ENCODE results near the gene UBE2M. TPM values are rescaled to one million over a fixed set of nuclear protein-coding genes. Genes with fewer than 3 reads are reported as not detected.

The UBE2M gene
- total RNA-seq, 1 donor from 2014 or later: 33.6 TPM

DNA sequence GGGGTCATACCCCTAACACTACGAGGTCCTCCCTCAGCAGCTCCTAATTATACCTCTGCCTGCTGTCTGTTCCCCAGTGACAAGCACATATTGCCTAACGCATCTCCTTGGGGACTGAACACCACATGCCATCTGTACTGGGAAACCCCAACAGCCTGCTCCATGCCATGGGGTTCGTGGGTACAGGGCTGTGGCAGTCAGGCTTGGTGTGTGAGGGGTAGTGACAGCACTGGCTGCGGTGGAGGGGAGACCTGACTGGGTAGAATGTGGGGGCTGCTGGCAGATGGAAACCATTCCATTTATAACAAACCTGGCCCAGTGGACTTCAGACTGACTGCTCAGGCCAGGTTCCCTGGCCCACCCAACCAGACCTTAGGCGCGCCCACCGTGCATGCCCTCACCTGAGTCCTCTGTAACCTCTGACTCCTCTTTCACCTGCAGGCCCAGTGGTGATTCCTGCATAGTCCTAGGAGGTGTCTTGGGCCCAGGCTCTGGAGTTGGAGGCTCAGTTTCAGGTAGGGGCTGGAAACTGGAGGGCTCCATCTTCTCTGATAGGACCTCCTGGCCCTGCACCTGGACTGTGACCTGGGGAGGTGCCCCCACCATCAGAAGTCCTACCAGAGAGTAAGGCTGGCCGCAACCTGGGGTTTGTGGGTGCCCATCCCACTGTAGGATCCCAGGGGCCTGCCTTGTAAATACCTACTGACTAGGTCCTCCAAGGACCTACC lies 11.7 kb upstream of the UBE2M start:
- no peak overlapping the region for H3K27ac ChIP-seq
- H3K9me3 ChIP-seq: no peaks in the 10 kb centered on the region
- H3K36me3 ChIP-seq: peaks cover 0 to 10% of the 10 kb centered on the region in 2 donors
- no peak for TF ChIP-seq POLR2AphosphoS5 (IDR thresholded peaks at IDR 0.05; ENCODE audit: insufficient read depth in 1 of 2, low read depth in 1 of 2)
- TF ChIP-seq, protein P1, sequence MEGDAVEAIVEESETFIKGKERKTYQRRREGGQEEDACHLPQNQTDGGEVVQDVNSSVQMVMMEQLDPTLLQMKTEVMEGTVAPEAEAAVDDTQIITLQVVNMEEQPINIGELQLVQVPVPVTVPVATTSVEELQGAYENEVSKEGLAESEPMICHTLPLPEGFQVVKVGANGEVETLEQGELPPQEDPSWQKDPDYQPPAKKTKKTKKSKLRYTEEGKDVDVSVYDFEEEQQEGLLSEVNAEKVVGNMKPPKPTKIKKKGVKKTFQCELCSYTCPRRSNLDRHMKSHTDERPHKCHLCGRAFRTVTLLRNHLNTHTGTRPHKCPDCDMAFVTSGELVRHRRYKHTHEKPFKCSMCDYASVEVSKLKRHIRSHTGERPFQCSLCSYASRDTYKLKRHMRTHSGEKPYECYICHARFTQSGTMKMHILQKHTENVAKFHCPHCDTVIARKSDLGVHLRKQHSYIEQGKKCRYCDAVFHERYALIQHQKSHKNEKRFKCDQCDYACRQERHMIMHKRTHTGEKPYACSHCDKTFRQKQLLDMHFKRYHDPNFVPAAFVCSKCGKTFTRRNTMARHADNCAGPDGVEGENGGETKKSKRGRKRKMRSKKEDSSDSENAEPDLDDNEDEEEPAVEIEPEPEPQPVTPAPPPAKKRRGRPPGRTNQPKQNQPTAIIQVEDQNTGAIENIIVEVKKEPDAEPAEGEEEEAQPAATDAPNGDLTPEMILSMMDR (IDR thresholded peaks at IDR 0.05): no peak
- TF ChIP-seq POLR2A (IDR thresholded peaks at IDR 0.05): no peak
- no peaks in the 10 kb centered on the region for H3K27me3 ChIP-seq
- H3K4me1 ChIP-seq: peaks cover 22% of the 10 kb centered on the region
- no peak for DNase-seq (ENCODE audit: extremely low spot score in 2 of 2)
- intact Hi-C loops (cut with DNase I): no loop called here
- no peak overlapping the region for H3K4me3 ChIP-seq

DNA sequence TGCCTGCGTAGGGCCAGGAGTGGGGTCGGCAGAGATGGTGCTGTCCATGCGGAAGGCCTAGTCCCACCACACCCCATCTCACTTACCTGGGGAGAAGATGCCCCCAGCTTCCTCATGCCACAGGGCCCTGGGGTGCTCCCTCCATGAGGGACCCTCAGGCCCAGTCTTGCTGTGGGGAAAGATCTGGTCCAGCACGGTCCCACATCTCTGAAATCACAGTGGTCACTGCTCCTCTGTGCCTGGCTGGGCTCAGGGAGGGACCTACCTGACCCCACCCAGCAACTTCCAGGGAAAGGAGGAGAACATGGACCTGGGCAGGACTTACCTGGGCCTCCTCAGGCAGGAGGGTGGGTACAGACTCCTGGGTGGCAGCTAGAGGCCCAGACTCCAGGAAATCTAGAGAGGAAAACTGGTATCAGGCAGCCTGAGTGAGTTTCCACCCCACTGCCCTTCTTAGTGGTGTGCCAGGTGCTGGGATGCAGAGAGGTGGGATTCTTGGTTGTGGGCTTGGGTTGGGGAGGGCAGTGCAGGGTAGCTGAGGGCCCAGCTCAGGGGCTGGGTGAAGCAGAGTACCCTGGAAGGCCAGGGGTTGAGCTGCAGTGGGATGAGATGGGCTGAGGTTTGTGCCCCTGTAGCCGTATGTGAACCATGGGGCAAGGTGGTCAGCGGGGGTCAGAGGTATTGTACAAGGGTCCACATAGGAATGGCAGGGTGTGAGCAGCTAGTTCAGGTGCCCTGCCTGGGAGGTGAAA lies 11.0 kb upstream of the UBE2M start:
- H3K27me3 ChIP-seq: no peaks in the 10 kb centered on the region
- H3K4me1 ChIP-seq: peaks cover 16% of the 10 kb centered on the region
- TF ChIP-seq, protein P1 (IDR thresholded peaks at IDR 0.05): no peak
- TF ChIP-seq POLR2A (IDR thresholded peaks at IDR 0.05) (no peak), POLR2AphosphoS5 (IDR thresholded peaks at IDR 0.05; ENCODE audit: insufficient read depth in 1 of 2, low read depth in 1 of 2) (no peak)
- intact Hi-C loops (cut with DNase I): no loop called here
- H3K36me3 ChIP-seq: peaks cover 0 to 10% of the 10 kb centered on the region in 2 donors
- H3K9me3 ChIP-seq: no peaks in the 10 kb centered on the region
- no peak overlapping the region for H3K4me3 ChIP-seq
- no peak for DNase-seq (ENCODE audit: extremely low spot score in 2 of 2)
- no peak overlapping the region for H3K27ac ChIP-seq

DNA sequence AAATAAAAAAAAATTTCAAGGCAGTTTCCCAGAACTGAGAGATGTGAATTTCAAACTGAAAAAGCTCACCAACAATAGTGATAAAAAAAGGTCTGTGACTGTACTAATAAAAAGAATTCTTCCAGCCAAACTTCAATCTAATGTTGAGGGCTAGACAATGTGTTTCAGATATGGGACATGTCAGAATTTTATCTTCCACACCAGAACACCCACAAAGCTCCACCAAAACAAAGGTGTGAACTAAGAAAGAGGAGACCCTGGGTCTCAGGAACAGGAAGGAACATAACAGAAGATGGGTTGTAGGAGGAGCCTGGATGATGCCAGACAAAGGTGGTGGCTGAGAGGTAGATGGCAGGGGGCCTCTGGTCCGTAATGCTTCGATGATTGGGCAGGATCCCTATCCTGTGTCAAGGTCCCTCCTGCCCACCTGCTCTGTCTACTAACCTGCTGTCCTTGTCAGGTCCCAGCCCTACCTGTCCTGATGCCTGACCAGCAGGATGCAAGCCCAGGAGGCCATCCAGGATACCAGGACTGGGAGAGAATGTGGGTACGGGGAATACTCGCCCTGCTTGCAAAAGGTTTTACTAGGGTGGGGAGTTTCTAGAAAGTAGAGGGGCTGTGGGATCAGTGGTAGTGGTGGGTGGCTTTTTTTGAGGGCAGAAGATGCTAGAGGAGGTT lies 10.2 kb upstream of the UBE2M start:
- intact Hi-C loops (cut with DNase I): no loop called here
- Histone ChIP-seq H3K9me3 (no peaks in the 10 kb centered on the region), H3K36me3 (peaks cover 0 to 10% of the 10 kb centered on the region in 2 donors), H3K4me3 (no peak overlapping the region), H3K4me1 (peaks cover 10% of the 10 kb centered on the region), H3K27me3 (no peaks in the 10 kb centered on the region), H3K27ac (no peak overlapping the region)
- DNase-seq (ENCODE audit: extremely low spot score in 2 of 2): no peak
- no peak for TF ChIP-seq POLR2AphosphoS5 (IDR thresholded peaks at IDR 0.05; ENCODE audit: insufficient read depth in 1 of 2, low read depth in 1 of 2)
- TF ChIP-seq, protein P1 (IDR thresholded peaks at IDR 0.05): no peak
- no peak for TF ChIP-seq POLR2A (IDR thresholded peaks at IDR 0.05)

DNA sequence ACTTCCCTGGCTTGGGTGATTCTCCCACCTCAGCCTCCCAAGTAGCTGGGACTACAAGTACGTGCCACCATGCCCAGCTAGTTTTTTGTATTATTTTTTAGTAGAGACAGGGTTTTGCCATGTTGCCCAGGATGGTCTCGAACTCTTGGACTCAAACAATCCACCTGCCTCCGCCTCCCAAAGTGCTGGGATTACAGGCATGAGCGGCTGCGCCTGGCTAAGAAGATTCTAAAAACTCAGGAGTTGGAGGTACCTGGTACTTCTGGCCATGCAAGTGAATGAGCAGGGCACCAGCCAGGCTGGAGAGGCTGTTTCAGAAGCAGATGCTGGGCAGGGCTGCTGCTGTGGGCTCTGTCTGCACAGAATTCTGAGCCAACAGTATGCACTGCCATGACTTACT lies 8.6 kb upstream of the UBE2M start:
- H3K4me1 ChIP-seq: peaks cover 20% of the 10 kb centered on the region
- H3K27me3 ChIP-seq: no peaks in the 10 kb centered on the region
- no peak overlapping the region for H3K4me3 ChIP-seq
- TF ChIP-seq POLR2A (IDR thresholded peaks at IDR 0.05) (no peak), POLR2AphosphoS5 (IDR thresholded peaks at IDR 0.05; ENCODE audit: insufficient read depth in 1 of 2, low read depth in 1 of 2) (no peak)
- TF ChIP-seq, protein P1 (IDR thresholded peaks at IDR 0.05): no peak
- DNase-seq (ENCODE audit: extremely low spot score in 2 of 2): no peak
- H3K36me3 ChIP-seq: peaks cover 0 to 10% of the 10 kb centered on the region in 2 donors
- intact Hi-C loops (cut with DNase I): no loop called here
- no peaks in the 10 kb centered on the region for H3K9me3 ChIP-seq
- H3K27ac ChIP-seq: no peak overlapping the region
